ENCODE measurements around the gene IGFL1. TPM values are rescaled to one million over a fixed set of nuclear protein-coding genes. Genes with fewer than 3 reads are reported as not detected.
"Not testable (repeated sequence)": the region's sequence is repeated elsewhere in the genome, so short reads cannot be mapped to it uniquely, and the experiment has no call there.

IGFL1 gene
- total and polyA plus RNA-seq, 8 donors: 0.50 to 0.88 TPM; not detected in 6

DNA sequence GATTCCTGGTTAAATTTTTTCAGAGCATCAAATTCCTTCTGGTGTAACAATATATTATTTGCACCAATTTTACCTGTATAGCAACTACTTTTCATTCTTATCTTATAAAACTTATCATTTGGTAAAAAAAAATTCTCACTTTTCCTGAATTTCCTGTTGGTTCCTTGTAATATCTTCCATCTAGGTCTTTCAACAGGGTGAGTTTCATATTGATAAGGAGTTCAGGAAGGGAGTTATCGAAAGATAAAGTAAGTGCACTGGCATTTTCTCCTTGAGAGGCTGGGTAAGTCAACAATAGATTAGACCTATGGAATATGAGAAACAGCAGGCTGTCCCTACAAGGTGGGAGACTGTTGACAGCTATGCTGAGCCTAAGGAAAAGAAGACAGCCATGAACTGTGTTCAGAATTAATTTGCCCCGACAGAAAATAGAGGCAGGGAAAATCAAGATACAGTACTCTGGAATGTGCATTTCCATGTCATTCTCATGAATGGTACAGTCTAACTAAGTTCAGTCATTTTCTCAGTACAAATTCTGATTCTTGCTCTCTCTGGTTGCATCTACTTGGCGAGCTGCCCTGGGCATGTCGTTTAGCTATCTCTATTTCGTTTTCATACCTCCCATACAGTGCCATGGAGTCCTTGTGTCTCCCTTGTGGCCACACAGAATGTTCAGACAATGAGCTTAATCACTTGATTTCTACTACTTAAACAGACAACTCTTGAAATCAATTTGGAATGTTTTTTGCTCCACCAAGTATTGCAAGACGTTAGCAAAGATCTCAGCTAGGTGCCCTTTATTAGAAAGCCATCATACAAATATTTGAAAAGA is 9.9 kb downstream of the IGFL1 start:
- peak in 1 of 2 donors; percentile 13 for DNase-seq
- H3K36me3 ChIP-seq: no peaks in the 10 kb centered on the region
- 24 to 45% (median 35%) methylated on average over 6 of the region's 6 CpGs for WGBS, 5 donors
- H3K4me1 ChIP-seq: peaks cover 12 to 28% (median 23%) of the 10 kb centered on the region in 4 donors
- no peak overlapping the region for H3K4me3 ChIP-seq
- intact Hi-C loops (cut with DNase I; ENCODE audit: low total_unique reads): no loop called here
- TF ChIP-seq POLR2A (IDR thresholded peaks at IDR 0.05) (no peak), EP300 (IDR thresholded peaks at IDR 0.05) (no peak), POLR2AphosphoS5 (IDR thresholded peaks at IDR 0.05) (peak in 1 of 3 donors; percentile 61)
- peaks cover 0 to 34% (median 0%) of the 10 kb centered on the region in 3 donors for H3K27me3 ChIP-seq
- peak overlapping the region in 1 of 5 donors; percentile 47 for H3K27ac ChIP-seq
- H3K9me3 ChIP-seq: no peaks in the 10 kb centered on the region

DNA sequence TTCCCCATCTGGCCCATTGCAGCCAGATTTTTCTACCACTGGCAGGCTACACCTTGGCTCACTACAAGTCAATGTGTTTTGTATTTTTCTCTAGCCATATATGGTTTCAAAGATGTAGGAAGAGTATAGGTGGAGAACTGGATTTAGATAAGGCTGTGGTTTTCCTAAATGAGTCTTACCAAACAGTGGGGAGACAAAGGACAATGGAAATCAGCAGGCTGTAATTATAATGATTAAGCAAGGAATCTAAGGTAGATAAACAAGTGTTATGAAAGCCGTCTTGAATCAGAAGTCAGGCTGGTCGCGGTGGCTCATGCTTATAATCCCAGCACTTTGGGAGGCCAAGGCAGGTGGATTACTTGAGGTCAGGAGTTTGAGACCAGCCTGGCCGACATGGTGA is 11.2 kb downstream of the IGFL1 start:
- intact Hi-C loops (cut with DNase I; ENCODE audit: low total_unique reads): no loop called here
- Histone ChIP-seq H3K27me3 (peaks cover 0 to 45% (median 0%) of the 10 kb centered on the region in 3 donors), H3K27ac (peak overlapping the region in 2 of 5 donors; percentile 22 to 26), H3K36me3 (no peaks in the 10 kb centered on the region), H3K9me3 (no peaks in the 10 kb centered on the region), H3K4me3 (no peak overlapping the region), H3K4me1 (peaks cover 12 to 28% (median 23%) of the 10 kb centered on the region in 4 donors)
- WGBS, 5 donors: 35 to 55% (median 37%) methylated on average over 4 of the region's 4 CpGs
- no peak for DNase-seq
- TF ChIP-seq POLR2AphosphoS5 (IDR thresholded peaks at IDR 0.05): peak in 1 of 3 donors; percentile 29
- TF ChIP-seq, protein P1, sequence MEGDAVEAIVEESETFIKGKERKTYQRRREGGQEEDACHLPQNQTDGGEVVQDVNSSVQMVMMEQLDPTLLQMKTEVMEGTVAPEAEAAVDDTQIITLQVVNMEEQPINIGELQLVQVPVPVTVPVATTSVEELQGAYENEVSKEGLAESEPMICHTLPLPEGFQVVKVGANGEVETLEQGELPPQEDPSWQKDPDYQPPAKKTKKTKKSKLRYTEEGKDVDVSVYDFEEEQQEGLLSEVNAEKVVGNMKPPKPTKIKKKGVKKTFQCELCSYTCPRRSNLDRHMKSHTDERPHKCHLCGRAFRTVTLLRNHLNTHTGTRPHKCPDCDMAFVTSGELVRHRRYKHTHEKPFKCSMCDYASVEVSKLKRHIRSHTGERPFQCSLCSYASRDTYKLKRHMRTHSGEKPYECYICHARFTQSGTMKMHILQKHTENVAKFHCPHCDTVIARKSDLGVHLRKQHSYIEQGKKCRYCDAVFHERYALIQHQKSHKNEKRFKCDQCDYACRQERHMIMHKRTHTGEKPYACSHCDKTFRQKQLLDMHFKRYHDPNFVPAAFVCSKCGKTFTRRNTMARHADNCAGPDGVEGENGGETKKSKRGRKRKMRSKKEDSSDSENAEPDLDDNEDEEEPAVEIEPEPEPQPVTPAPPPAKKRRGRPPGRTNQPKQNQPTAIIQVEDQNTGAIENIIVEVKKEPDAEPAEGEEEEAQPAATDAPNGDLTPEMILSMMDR (IDR thresholded peaks at IDR 0.05): no peak

DNA sequence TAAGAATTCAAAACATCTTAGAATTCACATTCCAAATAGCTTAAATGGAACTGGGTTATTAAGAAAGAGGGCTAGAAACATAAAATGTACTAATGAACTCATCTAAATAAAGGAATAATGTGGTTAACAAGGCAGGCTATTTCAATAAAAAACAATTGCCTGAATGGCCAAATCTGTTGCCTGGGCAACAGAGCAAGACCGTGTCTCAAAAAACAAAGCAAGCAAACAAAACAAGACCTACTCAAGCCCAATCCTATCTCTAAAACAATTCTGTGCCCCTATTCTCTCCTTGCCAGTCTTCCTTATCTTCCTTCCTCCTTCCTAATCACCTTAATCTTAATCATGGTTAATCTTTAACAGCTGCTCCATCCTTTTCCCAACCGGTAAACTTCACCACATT is 12.1 kb downstream of the IGFL1 start:
- 4 to 32% (median 9%) methylated on average over 2 of the region's 2 CpGs for WGBS, 5 donors
- Histone ChIP-seq H3K4me1 (peaks cover 12 to 28% (median 23%) of the 10 kb centered on the region in 4 donors), H3K27me3 (peaks cover 0 to 53% (median 0%) of the 10 kb centered on the region in 3 donors), H3K27ac (no peak overlapping the region), H3K4me3 (no peak overlapping the region), H3K9me3 (no peaks in the 10 kb centered on the region), H3K36me3 (no peaks in the 10 kb centered on the region)
- DNase-seq: no peak
- no peak for TF ChIP-seq POLR2A (IDR thresholded peaks at IDR 0.05)
- TF ChIP-seq POLR2AphosphoS5 (IDR thresholded peaks at IDR 0.05): no peak
- TF ChIP-seq EP300 (IDR thresholded peaks at IDR 0.05): no peak
- TF ChIP-seq, protein P1 (IDR thresholded peaks at IDR 0.05): no peak
- intact Hi-C loops (cut with DNase I; ENCODE audit: low total_unique reads): no loop called here

DNA sequence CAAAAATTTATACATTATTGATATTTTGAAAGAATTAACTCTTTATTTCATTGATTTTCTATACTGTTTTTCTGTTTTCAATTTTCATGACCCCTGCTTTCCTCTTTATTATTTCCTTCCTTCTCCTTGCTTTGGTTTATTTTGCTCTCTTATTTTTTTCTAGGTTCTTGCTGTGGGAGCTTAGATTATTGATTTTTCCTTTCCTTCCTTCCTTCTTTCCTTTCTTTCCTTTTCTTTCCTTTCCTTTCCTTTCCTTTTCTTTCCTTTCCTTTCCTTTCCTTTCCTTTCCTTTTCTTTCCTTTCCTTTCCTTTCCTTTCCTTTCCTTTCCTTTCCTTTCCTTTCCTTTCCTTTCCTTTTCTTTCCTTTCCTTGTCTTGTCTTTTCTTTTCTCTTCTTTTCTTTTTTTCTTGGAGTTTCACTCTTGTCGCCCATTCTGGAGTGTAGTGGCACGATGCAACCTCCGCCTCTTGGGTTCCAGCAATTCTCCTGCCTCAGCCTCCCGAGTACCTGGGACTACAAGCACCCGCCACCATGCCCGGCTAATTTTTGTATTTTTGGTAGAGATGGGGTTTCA is 13.6 kb downstream of the IGFL1 start:
- intact Hi-C loops (cut with DNase I; ENCODE audit: low total_unique reads); H3K4me3 ChIP-seq; H3K9me3 ChIP-seq; DNase-seq; H3K36me3 ChIP-seq; H3K27ac ChIP-seq: not testable (repeated sequence)
- WGBS, 5 donors: 90 to 97% (median 95%) methylated on average over 6 of the region's 6 CpGs
- Histone ChIP-seq H3K27me3 (peaks cover 0 to 56% (median 0%) of the 10 kb centered on the region in 3 donors), H3K4me1 (peaks cover 12 to 25% (median 22%) of the 10 kb centered on the region in 4 donors)

DNA sequence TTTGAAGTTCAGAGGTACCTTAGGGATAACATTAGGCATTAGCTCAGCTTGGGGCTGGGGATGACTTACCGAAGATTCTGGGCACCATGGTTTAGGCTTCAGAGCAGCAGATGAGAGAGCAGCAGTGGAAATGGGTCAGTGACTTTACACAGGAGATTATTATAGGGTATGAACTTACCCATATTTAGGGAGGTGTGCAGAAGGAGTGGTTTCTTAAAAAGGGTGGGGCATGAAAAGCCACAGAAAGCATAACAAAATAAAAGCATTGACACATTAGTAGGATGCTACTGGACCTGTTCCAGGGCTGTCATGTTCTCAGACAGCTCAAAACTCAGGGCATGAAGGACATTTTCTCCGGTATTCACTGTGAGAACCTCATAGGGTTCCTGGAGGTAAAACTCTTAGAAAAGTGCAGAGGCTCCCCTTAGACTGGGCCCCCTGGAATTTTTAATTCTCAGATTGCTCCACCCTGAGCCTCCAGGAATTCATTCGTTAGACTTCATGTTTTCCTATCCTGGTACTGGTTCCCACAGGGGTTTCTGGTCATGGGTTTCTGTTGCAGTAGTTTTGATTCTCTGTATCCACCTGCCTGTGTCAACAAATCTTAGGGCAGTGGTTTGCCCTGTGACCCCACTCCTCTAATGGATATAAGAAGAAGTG is 20.7 kb downstream of the IGFL1 start:
- Histone ChIP-seq H3K27me3 (peaks cover 0 to 44% (median 0%) of the 10 kb centered on the region in 3 donors), H3K9me3 (no peaks in the 10 kb centered on the region), H3K27ac (no peak overlapping the region), H3K36me3 (no peaks in the 10 kb centered on the region), H3K4me3 (no peak overlapping the region), H3K4me1 (peaks cover 0 to 13% (median 0%) of the 10 kb centered on the region in 4 donors)
- intact Hi-C loops (cut with DNase I; ENCODE audit: low total_unique reads): no loop called here
- WGBS, 5 donors: 35 to 57% (median 43%) methylated on average over 3 of the region's 3 CpGs
- DNase-seq: no peak
- TF ChIP-seq POLR2AphosphoS5 (IDR thresholded peaks at IDR 0.05) (no peak), EP300 (IDR thresholded peaks at IDR 0.05) (no peak), POLR2A (IDR thresholded peaks at IDR 0.05) (no peak)
- TF ChIP-seq, protein P1 (IDR thresholded peaks at IDR 0.05): no peak

Measured in stomach (tissue), 9 donors.